Thoracic aorta (tissue), 2 donors: ENCODE results near the gene KCNAB1. TPM values are rescaled to one million over a fixed set of nuclear protein-coding genes. Genes with fewer than 3 reads are reported as not detected.
"Not testable (repeated sequence)": the region's sequence is repeated elsewhere in the genome, so short reads cannot be mapped to it uniquely, and the experiment has no call there.

Experiments
- ATAC-seq: fragments of 150-250 bp; one replicate; pipeline ENCODE4 v1.8.0; 2017; ENCODE audit warnings: low read depth; ENCODE audit not compliant: insufficient number of reproducible peaks, low FRiP score
- DNase-seq: peaks from one replicate; pipeline ENCODE4 v3.0.0-alpha.2; 2020; ENCODE audit warnings: low spot score
- H3K27ac ChIP-seq, 2 donors: fragments of 200-600 bp; sonication (generic); 1 replicate in 1 of 2; 2 replicates in 1 of 2; pipeline ENCODE4 v1.5.1; 2016; ENCODE audit warnings: mild to moderate bottlenecking in 2 of 2, moderate library complexity in 2 of 2
- H3K27me3 ChIP-seq: fragments of 200-600 bp; sonication (generic); replicated peaks from 2 replicates; pipeline ENCODE4 v1.6.0; 2016; ENCODE audit warnings: mild to moderate bottlenecking; ENCODE audit not compliant: insufficient read depth
- H3K36me3 ChIP-seq: fragments of 200-600 bp; sonication (generic); one replicate; pipeline ENCODE4 v1.5.1; 2016
- H3K4me1 ChIP-seq, 2 donors: fragments of 200-600 bp; sonication (generic); 1 replicate in 1 of 2; 2 replicates in 1 of 2; pipeline versions ENCODE4 v1.5.1 to v1.6.0; 2016; ENCODE audit warnings: low read depth in 2 of 2, mild to moderate bottlenecking in 1 of 2; ENCODE audit not compliant: control insufficient read depth in 1 of 2
- H3K4me3 ChIP-seq: fragments of 200-600 bp; sonication (generic); 2 replicates; pipeline ENCODE4 v1.5.1; 2016; ENCODE audit warnings: mild to moderate bottlenecking
- H3K9me3 ChIP-seq: fragments of 200-600 bp; sonication (generic); 2 replicates; pipeline ENCODE4 v1.5.1; 2016
- total RNA-seq, 2 donors: library from RNA; depleted of rRNA; stranded (reverse); fragments of >200 nt; gene quantifications; one replicate each; pipeline versions ENCODE4 v1.1.0 to v1.2.3, GENCODE V29; 2016
- TF ChIP-seq, protein P1 (sequence below): fragments of 200-600 bp; sonication (generic); IDR thresholded peaks from one replicate; pipeline ENCODE4 v1.5.1; 2019; ENCODE audit warnings: antibody characterized with exemption

Gene KCNAB1
- total RNA-seq, 2 donors from 2014 or later: 12.2 to 14.2 TPM

DNA sequence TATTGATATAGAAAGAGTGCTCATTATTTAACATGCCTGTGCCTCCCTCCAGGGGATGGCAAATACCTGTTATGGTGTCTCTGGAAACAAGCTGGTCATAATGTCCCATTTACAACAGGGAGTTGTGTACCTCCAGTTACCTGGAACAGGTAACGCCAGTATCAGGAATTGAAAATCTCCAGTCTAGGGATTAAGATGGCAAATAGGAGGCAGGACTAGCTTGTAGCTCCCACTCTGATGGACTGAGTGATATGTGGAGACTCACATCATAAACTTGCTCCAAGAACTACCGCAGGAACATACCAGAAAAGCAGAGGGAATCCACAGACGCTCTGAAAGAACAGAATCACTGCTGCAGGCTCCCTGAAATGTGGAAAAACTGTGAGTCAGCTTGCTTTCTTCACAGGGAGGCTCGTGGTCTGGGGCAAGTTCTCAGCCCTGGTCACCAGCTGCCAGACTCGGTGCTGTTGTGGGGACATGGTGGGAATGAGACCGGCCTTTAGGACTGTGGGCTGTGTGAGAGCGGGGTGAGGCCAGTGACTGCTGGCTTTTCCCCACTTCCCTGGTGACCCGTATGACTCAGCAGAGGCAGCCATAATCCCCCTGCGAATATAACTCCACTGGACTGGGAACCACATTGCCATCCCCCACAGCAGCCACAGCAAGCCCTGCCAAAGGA, 97.4 kb downstream of the KCNAB1 start:
- DNase-seq (no peak), ATAC-seq (no peak)
- no peak overlapping the region for H3K27ac ChIP-seq
- no peaks in the 10 kb centered on the region for H3K27me3 ChIP-seq
- peaks cover 0 to 10% of the 10 kb centered on the region in 2 donors for H3K4me1 ChIP-seq
- H3K36me3 ChIP-seq: no peaks in the 10 kb centered on the region
- H3K4me3 ChIP-seq: no peak overlapping the region
- TF ChIP-seq, protein P1, sequence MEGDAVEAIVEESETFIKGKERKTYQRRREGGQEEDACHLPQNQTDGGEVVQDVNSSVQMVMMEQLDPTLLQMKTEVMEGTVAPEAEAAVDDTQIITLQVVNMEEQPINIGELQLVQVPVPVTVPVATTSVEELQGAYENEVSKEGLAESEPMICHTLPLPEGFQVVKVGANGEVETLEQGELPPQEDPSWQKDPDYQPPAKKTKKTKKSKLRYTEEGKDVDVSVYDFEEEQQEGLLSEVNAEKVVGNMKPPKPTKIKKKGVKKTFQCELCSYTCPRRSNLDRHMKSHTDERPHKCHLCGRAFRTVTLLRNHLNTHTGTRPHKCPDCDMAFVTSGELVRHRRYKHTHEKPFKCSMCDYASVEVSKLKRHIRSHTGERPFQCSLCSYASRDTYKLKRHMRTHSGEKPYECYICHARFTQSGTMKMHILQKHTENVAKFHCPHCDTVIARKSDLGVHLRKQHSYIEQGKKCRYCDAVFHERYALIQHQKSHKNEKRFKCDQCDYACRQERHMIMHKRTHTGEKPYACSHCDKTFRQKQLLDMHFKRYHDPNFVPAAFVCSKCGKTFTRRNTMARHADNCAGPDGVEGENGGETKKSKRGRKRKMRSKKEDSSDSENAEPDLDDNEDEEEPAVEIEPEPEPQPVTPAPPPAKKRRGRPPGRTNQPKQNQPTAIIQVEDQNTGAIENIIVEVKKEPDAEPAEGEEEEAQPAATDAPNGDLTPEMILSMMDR: no peak
- no peaks in the 10 kb centered on the region for H3K9me3 ChIP-seq

DNA sequence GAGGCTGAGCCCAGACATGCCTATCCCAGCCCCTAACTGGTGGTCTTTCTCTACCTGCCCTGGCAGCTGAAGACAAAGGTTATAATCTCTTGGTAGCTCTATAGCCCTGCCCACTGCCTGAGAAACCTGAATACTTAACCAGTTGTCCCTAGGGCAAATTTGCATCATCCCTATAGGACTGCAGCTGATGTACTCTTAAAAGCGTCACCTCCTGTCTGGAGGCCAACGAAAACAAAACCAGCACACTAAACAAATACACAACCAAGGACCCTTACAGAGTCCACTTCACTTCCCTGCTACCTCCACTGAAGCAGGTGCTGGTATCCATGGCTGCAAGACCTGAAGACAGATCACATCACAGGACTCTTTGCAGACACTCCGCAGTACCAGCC, 98.0 kb downstream of the KCNAB1 start:
- no peaks in the 10 kb centered on the region for H3K36me3 ChIP-seq
- no peaks in the 10 kb centered on the region for H3K27me3 ChIP-seq
- TF ChIP-seq, protein P1: no peak
- no peak overlapping the region for H3K4me3 ChIP-seq
- H3K4me1 ChIP-seq: peaks cover 0 to 10% of the 10 kb centered on the region in 2 donors
- H3K27ac ChIP-seq: no peak overlapping the region
- DNase-seq (no peak), ATAC-seq (no peak)
- H3K9me3 ChIP-seq: no peaks in the 10 kb centered on the region

DNA sequence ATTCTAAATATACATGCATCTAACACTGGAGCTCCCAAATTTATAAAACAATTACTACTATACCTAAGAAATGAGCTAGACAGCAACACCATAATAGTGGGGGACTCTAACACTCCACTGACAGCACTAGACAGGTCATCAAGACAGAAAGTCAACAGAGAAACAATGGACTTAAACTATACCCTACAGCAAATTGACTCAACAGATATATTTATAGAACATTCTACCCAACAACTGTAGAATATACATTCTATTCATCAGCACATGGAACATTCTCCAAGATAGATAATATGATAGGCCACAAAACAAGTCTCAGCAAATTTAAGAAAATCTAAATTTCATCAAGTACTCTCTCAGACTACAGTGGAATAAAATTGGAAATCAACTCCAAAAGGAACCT, 102.0 kb downstream of the KCNAB1 start:
- H3K36me3 ChIP-seq, ATAC-seq, H3K27me3 ChIP-seq, H3K4me1 ChIP-seq, DNase-seq, H3K9me3 ChIP-seq, H3K4me3 ChIP-seq, H3K27ac ChIP-seq: not testable (repeated sequence)

DNA sequence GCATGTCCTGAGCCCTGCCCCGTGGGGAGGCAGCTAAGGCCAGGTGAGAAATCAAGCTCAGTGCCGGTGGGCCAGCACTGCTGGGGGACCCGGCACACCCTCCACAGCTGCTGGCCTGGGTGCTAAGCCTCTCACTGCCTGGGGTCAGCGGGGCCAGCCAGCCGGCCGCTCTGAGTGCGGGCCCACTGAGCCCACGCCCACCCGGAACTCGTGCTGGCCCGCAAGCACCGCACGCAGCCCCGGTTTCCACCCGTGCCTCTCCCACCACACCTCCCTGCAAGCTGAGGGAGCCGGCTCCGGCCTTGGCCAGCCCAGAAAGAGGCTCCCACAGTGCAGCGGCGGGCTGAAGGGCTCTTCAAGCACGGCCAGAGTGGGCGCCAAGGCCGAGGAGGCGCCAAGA, 103.7 kb downstream of the KCNAB1 start:
- not testable (repeated sequence) for H3K36me3 ChIP-seq, H3K27ac ChIP-seq, ATAC-seq, H3K4me3 ChIP-seq, DNase-seq, H3K4me1 ChIP-seq, H3K27me3 ChIP-seq, H3K9me3 ChIP-seq

DNA sequence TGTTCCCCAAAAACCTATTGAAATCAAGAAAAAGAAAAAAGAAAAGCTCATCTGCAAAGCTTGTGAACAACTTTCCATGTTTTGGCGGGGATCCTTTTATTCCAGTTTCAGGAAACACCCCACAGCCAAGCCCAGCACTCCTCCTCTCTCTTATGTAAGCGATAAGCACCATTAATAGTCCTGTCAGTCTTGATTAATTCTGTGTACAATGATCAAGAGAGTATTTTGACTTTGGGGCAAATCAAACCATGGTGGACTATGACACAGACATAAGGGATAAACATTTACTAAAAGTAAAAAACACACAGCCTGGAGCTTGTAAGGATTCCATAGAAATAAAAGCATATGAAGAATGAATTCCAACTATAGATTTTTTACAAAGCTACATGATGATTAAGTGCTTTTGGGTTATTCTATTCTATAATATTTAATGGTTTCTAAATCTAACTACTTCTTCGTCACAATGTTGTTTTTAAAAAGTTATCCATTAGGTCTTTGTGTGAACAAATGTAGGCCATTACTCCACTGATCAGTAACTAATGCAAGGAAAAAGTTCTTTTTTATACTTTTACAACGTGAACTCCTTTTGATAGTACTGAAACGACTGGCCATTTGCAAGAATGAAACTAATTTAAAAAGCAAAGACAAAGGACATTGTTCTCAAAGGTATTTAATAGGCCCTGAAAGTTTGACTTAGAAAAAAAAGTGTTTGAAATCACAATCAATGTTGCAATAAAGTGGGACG, 106.5 kb downstream of the KCNAB1 start:
- no peaks in the 10 kb centered on the region for H3K9me3 ChIP-seq
- TF ChIP-seq, protein P1: no peak
- H3K36me3 ChIP-seq: no peaks in the 10 kb centered on the region
- ATAC-seq (no peak), DNase-seq (no peak)
- H3K27me3 ChIP-seq: no peaks in the 10 kb centered on the region
- H3K4me1 ChIP-seq: peaks cover 3 to 4% of the 10 kb centered on the region in 2 donors
- no peak overlapping the region for H3K4me3 ChIP-seq
- H3K27ac ChIP-seq: no peak overlapping the region

DNA sequence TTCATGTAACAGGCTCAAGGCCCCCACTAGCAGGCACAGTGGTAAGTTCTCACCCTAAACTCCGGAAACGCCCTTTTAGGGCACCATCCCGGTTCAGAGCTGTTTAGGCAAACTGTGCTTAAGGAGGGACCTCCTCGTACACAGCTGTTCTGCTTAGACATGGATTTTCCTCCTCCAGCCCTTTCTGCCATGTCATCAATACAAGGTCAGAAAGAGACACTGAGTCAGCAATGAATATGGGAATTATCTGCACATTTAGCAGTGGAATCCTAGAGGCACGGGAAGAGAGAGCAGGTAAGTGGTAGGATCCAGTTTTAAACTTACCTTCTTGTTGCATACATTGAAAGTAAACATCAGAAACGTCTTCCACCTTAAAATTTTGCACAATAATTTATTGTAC, 107.3 kb downstream of the KCNAB1 start:
- no peak for DNase-seq
- Histone ChIP-seq H3K9me3 (no peaks in the 10 kb centered on the region), H3K36me3 (no peaks in the 10 kb centered on the region), H3K27me3 (no peaks in the 10 kb centered on the region), H3K4me3 (no peak overlapping the region), H3K27ac (no peak overlapping the region), H3K4me1 (peaks cover 7 to 12% of the 10 kb centered on the region in 2 donors)
- TF ChIP-seq, protein P1: no peak
- no peak for ATAC-seq
